ENCODE data around the gene SLCO2A1. TPM values are rescaled to one million over a fixed set of nuclear protein-coding genes. Genes with fewer than 3 reads are reported as not detected.

SLCO2A1 gene
- total and polyA plus RNA-seq, 2 donors (not counting 1 experiment from before 2014, with no cell fraction given), result under 0.01 to 0.12 TPM

DNA sequence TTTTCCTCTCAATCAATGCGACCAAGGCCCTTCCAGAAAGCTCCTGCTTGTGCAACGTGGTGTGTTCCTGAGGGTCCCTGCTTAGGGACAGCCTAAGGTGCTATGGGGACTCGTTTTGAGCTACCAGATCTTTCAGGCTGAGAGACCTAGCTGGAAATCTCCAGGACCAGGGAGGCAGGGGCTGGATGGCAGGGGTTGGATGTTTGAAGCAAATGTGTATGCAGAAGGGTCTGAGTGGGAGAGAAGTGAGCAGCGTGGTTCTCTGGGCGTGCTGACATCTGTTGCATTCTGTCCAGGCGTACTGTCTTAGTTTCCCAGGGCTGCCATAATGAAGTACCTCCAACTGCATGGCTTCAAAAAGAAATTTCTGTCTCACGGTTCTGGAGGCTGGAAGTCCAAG lies 31.7 kb upstream of the SLCO2A1 start:
- Histone ChIP-seq H3K9me3 (ENCODE audit: control insufficient read depth, insufficient read depth, low read depth, low read length) (no peaks in the 10 kb centered on the region), H3K27me3 (ENCODE audit: control insufficient read depth, insufficient read depth, low read length) (peaks cover 4% of the 10 kb centered on the region), H3K4me1 (ENCODE audit: control insufficient read depth, extremely low read depth, insufficient read depth, low read length) (no peaks in the 10 kb centered on the region), H4K20me1 (ENCODE audit: control insufficient read depth, extremely low read depth, insufficient read depth, low read length) (no peaks in the 10 kb centered on the region), H3K36me3 (ENCODE audit: control insufficient read depth, insufficient read depth, low read length) (no peaks in the 10 kb centered on the region), H3K4me3 (replicated peaks in 1 of 4; ENCODE audit: control extremely low read depth in 1 of 4, insufficient read depth in 1 of 4, low read depth in 3 of 4, low read length in 4 of 4) (no peak overlapping the region), H3K4me2 (ENCODE audit: extremely low read depth, insufficient read depth, low read length) (no peak overlapping the region), H3K79me2 (ENCODE audit: control insufficient read depth, insufficient read depth, low read length) (no peaks in the 10 kb centered on the region), H2AFZ (ENCODE audit: low read length) (no peak overlapping the region), H3K9ac (ENCODE audit: insufficient read depth, low read length) (no peak overlapping the region), H3K27ac (ENCODE audit: insufficient read depth, low read length) (no peak overlapping the region)
- DNase-seq (ENCODE audit: low read depth in 2 of 2), result no peak
- TF ChIP-seq EZH2 (IDR thresholded peaks at IDR 0.05; ENCODE audit: low read length, missing control alignments) (no peak), CTCF (conservative IDR thresholded peaks at IDR 0.05 in 1 of 2, IDR thresholded peaks at IDR 0.05 in 1 of 2; ENCODE audit: low read depth in 1 of 2, low read length in 2 of 2) (no peak)

DNA sequence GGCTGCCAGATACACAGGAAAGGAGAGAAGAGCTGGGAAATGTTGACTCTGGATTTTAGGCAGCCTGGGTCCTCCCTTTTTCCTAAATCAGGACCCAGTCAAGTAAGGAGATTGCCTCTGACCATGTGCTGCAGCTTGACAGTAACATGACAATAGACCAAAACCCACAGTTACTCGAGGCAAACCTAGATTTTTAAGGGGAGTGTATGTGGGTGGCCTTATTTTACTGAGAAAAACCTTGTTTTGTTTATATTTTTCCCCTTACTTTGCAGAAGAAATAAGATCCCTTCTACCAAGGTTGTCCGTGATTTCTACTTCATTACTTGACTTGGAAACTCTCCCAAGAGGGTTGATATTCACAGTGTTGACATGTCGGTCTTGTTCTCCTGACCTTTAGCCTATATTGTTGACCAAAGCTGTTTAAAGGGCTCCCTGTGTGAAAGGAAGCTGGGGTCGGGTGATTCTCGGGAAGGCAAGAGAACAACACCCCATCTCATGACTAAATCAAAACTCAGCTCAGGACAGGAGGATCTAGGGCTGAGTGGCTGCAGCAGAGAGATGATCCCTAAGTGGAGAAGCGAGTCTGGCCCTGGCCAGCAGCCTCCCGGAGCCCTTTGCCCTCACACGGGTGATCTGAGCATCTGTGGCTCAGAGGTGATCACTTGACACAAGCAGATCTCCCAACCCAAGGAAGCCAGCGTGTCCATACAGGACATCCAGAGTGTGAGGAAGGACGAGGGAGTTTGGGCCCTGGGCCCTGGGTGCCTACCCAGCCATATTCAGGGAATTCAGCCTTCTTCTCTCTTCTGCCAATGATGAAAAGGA lies 31.0 kb upstream of the SLCO2A1 start:
- Histone ChIP-seq H3K4me3 (replicated peaks in 1 of 4; ENCODE audit: control extremely low read depth in 1 of 4, insufficient read depth in 1 of 4, low read depth in 3 of 4, low read length in 4 of 4) (no peak overlapping the region), H3K36me3 (ENCODE audit: control insufficient read depth, insufficient read depth, low read length) (no peaks in the 10 kb centered on the region), H3K27me3 (ENCODE audit: control insufficient read depth, insufficient read depth, low read length) (peaks cover 4% of the 10 kb centered on the region), H3K9me3 (ENCODE audit: control insufficient read depth, insufficient read depth, low read depth, low read length) (no peaks in the 10 kb centered on the region), H3K27ac (ENCODE audit: insufficient read depth, low read length) (no peak overlapping the region), H2AFZ (ENCODE audit: low read length) (no peak overlapping the region), H3K9ac (ENCODE audit: insufficient read depth, low read length) (no peak overlapping the region), H3K79me2 (ENCODE audit: control insufficient read depth, insufficient read depth, low read length) (no peaks in the 10 kb centered on the region), H4K20me1 (ENCODE audit: control insufficient read depth, extremely low read depth, insufficient read depth, low read length) (no peaks in the 10 kb centered on the region), H3K4me1 (ENCODE audit: control insufficient read depth, extremely low read depth, insufficient read depth, low read length) (no peaks in the 10 kb centered on the region), H3K4me2 (ENCODE audit: extremely low read depth, insufficient read depth, low read length) (no peak overlapping the region)
- TF ChIP-seq CTCF (conservative IDR thresholded peaks at IDR 0.05 in 1 of 2, IDR thresholded peaks at IDR 0.05 in 1 of 2; ENCODE audit: low read depth in 1 of 2, low read length in 2 of 2), result no peak
- TF ChIP-seq EZH2 (IDR thresholded peaks at IDR 0.05; ENCODE audit: low read length, missing control alignments), result no peak
- DNase-seq (ENCODE audit: low read depth in 2 of 2), result peak in 1 of 2 donors; percentile 57

DNA sequence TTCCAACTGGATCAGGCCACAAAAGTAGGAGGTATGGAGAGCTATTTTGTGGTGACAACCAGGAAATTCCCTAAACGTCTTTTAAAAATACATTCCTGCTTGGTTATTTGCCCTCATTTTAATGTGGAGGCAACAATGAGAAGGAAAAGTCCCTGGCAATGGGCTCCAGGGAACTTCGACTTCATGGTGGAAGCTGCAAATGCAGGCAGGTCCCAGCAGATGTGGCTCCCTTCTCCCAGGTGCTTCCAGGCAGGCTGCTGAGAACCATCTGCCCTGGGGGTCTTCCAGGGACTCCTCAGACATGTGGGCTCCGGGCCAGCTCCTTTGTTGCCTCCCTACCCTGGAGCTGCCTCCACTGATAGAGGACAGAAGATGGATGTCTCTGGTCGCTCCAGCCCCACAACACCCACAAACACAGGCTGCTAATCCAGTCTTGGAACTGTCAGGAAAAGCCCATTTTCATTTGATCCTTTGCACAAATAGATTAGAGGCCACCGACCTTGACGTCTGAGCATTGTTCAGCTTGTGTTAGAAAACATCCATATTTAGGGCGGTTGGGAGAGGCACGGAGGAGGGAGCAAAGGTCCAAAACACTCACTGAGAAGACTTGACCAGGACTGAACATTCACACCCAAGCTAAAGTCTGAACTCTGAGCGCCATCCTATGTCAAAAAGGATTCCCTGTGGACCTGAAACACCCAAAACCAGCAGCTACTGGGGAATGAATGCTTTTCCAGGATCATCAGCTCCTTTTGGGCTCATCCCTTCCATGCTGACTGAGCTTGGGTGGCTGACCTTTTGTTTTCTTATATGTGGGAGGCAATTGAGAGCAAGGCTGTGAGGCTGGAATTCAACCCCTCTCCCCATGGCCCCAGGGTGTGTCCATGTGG lies 30.2 kb upstream of the SLCO2A1 start:
- Histone ChIP-seq H3K27ac (ENCODE audit: insufficient read depth, low read length) (no peak overlapping the region), H3K4me1 (ENCODE audit: control insufficient read depth, extremely low read depth, insufficient read depth, low read length) (no peaks in the 10 kb centered on the region), H3K9ac (ENCODE audit: insufficient read depth, low read length) (no peak overlapping the region), H3K27me3 (ENCODE audit: control insufficient read depth, insufficient read depth, low read length) (peaks cover 2% of the 10 kb centered on the region), H3K4me3 (replicated peaks in 1 of 4; ENCODE audit: control extremely low read depth in 1 of 4, insufficient read depth in 1 of 4, low read depth in 3 of 4, low read length in 4 of 4) (no peak overlapping the region), H2AFZ (ENCODE audit: low read length) (no peak overlapping the region), H3K9me3 (ENCODE audit: control insufficient read depth, insufficient read depth, low read depth, low read length) (no peaks in the 10 kb centered on the region), H4K20me1 (ENCODE audit: control insufficient read depth, extremely low read depth, insufficient read depth, low read length) (no peaks in the 10 kb centered on the region), H3K36me3 (ENCODE audit: control insufficient read depth, insufficient read depth, low read length) (no peaks in the 10 kb centered on the region), H3K79me2 (ENCODE audit: control insufficient read depth, insufficient read depth, low read length) (no peaks in the 10 kb centered on the region), H3K4me2 (ENCODE audit: extremely low read depth, insufficient read depth, low read length) (no peak overlapping the region)
- DNase-seq (ENCODE audit: low read depth in 2 of 2), result peak; percentile 45 to 52
- peak in 1 of 2 donors; percentile 26 for TF ChIP-seq CTCF (conservative IDR thresholded peaks at IDR 0.05 in 1 of 2, IDR thresholded peaks at IDR 0.05 in 1 of 2; ENCODE audit: low read depth in 1 of 2, low read length in 2 of 2)
- TF ChIP-seq EZH2 (IDR thresholded peaks at IDR 0.05; ENCODE audit: low read length, missing control alignments), result no peak

Data from fibroblast of lung (primary cell).